Liver (tissue), 9 donors: ENCODE data around the gene TBC1D21. TPM values are rescaled to one million over a fixed set of nuclear protein-coding genes. Genes with fewer than 3 reads are reported as not detected.

Experiments used
- DNase-seq: peaks from one replicate; pipeline ENCODE4 v3.0.0-alpha.2; 2017; ENCODE audit warnings: low spot score
- H3K27ac ChIP-seq, 2 donors: one replicate each; pipeline ENCODE4 v1.7.0; 2013; ENCODE audit warnings: inconsistent platforms in 2 of 2, low read length in 2 of 2, control low read depth in 1 of 2, low read depth in 1 of 2, mild to moderate bottlenecking in 1 of 2
- H3K27me3 ChIP-seq, 4 donors: one replicate each; pipeline versions ENCODE4 v1.6.1 to v1.7.0; 2013; ENCODE audit warnings: low read length in 3 of 4, inconsistent platforms in 1 of 4, mild to moderate bottlenecking in 1 of 4, moderate library complexity in 1 of 4; ENCODE audit not compliant: control insufficient read depth in 4 of 4, insufficient read depth in 4 of 4
- H3K36me3 ChIP-seq, 4 donors: one replicate each; pipeline versions ENCODE4 v1.6.1 to v1.7.0; 2013; ENCODE audit warnings: low read length in 3 of 4, mild to moderate bottlenecking in 3 of 4, low read depth in 1 of 4, moderate library complexity in 1 of 4; ENCODE audit not compliant: control insufficient read depth in 4 of 4, insufficient read depth in 3 of 4
- H3K4me1 ChIP-seq, 4 donors: one replicate each; pipeline versions ENCODE4 v1.6.1 to v1.7.0; 2013; ENCODE audit warnings: low read length in 3 of 4, mild to moderate bottlenecking in 3 of 4, moderate library complexity in 1 of 4; ENCODE audit not compliant: control insufficient read depth in 4 of 4, insufficient read depth in 4 of 4
- H3K4me3 ChIP-seq, 3 donors: one replicate each; pipeline versions ENCODE4 v1.6.1 to v1.7.0; 2013; ENCODE audit warnings: low read length in 3 of 3, control low read depth in 1 of 3, low read depth in 1 of 3, mild to moderate bottlenecking in 1 of 3
- H3K9ac ChIP-seq, 2 donors: one replicate each; pipeline ENCODE4 v1.7.0; 2013; ENCODE audit warnings: low read length in 2 of 2, mild to moderate bottlenecking in 2 of 2, moderate library complexity in 2 of 2, control low read depth in 1 of 2, low read depth in 1 of 2
- H3K9me3 ChIP-seq, 4 donors: one replicate each; pipeline versions ENCODE4 v1.6.1 to v1.7.0; 2013; ENCODE audit warnings: low read length in 3 of 4; ENCODE audit not compliant: control insufficient read depth in 4 of 4
- ATF3 ChIP-seq: IDR thresholded peaks from 2 replicates; pipeline ENCODE4 v1.6.1; 2016; ENCODE audit warnings: antibody characterized with exemption
- EGR1 ChIP-seq, 2 donors: IDR thresholded peaks; 2 replicates each; pipeline ENCODE4 v1.6.1; 2016 to 2018; ENCODE audit warnings: antibody characterized with exemption in 2 of 2, low read depth in 2 of 2
- FOXA1 ChIP-seq: IDR thresholded peaks from 2 replicates; pipeline ENCODE4 v1.6.1; 2016; ENCODE audit warnings: antibody characterized with exemption
- FOXA2 ChIP-seq: IDR thresholded peaks from 2 replicates; pipeline ENCODE4 v1.6.1; 2016; ENCODE audit warnings: antibody characterized with exemption
- HNF4G ChIP-seq: IDR thresholded peaks from 2 replicates; pipeline ENCODE4 v1.6.1; 2016; ENCODE audit warnings: antibody characterized with exemption
- JUND ChIP-seq, 2 donors: IDR thresholded peaks; 2 replicates each; pipeline ENCODE4 v1.6.1; 2016; ENCODE audit warnings: antibody characterized with exemption in 2 of 2
- RAD21 ChIP-seq, 2 donors: IDR thresholded peaks; 2 replicates each; pipeline ENCODE4 v1.6.1; 2016; ENCODE audit warnings: antibody characterized with exemption in 2 of 2, mild to moderate bottlenecking in 2 of 2
- RXRA ChIP-seq, 2 donors: IDR thresholded peaks; 2 replicates each; pipeline ENCODE4 v1.6.1; 2017 to 2018; ENCODE audit warnings: antibody characterized with exemption in 2 of 2, mild to moderate bottlenecking in 1 of 2
- SP1 ChIP-seq: IDR thresholded peaks from 2 replicates; pipeline ENCODE4 v1.6.1; 2018; ENCODE audit warnings: antibody characterized with exemption, mild to moderate bottlenecking
- TAF1 ChIP-seq: conservative IDR thresholded peaks from 2 replicates; pipeline ENCODE4 v1.6.1; 2016; ENCODE audit warnings: antibody characterized with exemption, mild to moderate bottlenecking
- YY1 ChIP-seq: IDR thresholded peaks from 2 replicates; pipeline ENCODE4 v1.6.1; 2016; ENCODE audit warnings: antibody characterized with exemption, mild to moderate bottlenecking
- WGBS: extraction: QIAGEN DNeasy Blood & Tissue Kit; methylation state at CpG from one replicate; pipeline ENCODE4 v1.1.7; 2013; 5-methylcytosine and 5-hydroxymethylcytosine counted together
- polyA plus RNA-seq, 2 donors: library from polyadenylated mRNA; stranded (reverse) in 1 of 2; unstranded in 1 of 2; fragments of 200-250 nt in 1 of 2; fragments of >200 nt in 1 of 2; fragmentation: Nextera tagmentation in 1 of 2; extraction: Ambion mirVana in 1 of 2; gene quantifications; one replicate each; pipeline versions ENCODE4 v1.2.1 to v1.2.3, GENCODE V29; 2013 to 2015
- total RNA-seq, 2 donors: library from RNA; depleted of rRNA; stranded (reverse); fragments of >200 nt; gene quantifications; one replicate each; pipeline ENCODE4 v1.2.3, GENCODE V29; 2014
- TF ChIP-seq, protein P1 (sequence below): fragments of 150-350 bp; IDR thresholded peaks from 2 replicates; pipeline ENCODE4 v1.5.1; 2017; ENCODE audit warnings: improper control_type of control experiment, low read depth, low read length; ENCODE audit not compliant: missing input control
- TF ChIP-seq, protein P2 (sequence below): IDR thresholded peaks from 2 replicates; pipeline ENCODE4 v1.6.1; 2016; ENCODE audit warnings: antibody characterized with exemption
- TF ChIP-seq, protein P3 (sequence below): IDR thresholded peaks from 2 replicates; pipeline ENCODE4 v1.6.1; 2016; ENCODE audit warnings: antibody characterized with exemption
- donor health status: healthy.
- donor health status: healthy.
- donor health status: healthy.
- donor health status: healthy.
- donor health status: healthy.

The TBC1D21 gene
- total and polyA plus RNA-seq, 4 donors: not detected

- TF ChIP-seq TAF1: no peak
- TF ChIP-seq, protein P1, sequence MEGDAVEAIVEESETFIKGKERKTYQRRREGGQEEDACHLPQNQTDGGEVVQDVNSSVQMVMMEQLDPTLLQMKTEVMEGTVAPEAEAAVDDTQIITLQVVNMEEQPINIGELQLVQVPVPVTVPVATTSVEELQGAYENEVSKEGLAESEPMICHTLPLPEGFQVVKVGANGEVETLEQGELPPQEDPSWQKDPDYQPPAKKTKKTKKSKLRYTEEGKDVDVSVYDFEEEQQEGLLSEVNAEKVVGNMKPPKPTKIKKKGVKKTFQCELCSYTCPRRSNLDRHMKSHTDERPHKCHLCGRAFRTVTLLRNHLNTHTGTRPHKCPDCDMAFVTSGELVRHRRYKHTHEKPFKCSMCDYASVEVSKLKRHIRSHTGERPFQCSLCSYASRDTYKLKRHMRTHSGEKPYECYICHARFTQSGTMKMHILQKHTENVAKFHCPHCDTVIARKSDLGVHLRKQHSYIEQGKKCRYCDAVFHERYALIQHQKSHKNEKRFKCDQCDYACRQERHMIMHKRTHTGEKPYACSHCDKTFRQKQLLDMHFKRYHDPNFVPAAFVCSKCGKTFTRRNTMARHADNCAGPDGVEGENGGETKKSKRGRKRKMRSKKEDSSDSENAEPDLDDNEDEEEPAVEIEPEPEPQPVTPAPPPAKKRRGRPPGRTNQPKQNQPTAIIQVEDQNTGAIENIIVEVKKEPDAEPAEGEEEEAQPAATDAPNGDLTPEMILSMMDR: no peak
- no peak for TF ChIP-seq RXRA (IDR thresholded peaks at IDR 0.05)
- TF ChIP-seq, protein P2, sequence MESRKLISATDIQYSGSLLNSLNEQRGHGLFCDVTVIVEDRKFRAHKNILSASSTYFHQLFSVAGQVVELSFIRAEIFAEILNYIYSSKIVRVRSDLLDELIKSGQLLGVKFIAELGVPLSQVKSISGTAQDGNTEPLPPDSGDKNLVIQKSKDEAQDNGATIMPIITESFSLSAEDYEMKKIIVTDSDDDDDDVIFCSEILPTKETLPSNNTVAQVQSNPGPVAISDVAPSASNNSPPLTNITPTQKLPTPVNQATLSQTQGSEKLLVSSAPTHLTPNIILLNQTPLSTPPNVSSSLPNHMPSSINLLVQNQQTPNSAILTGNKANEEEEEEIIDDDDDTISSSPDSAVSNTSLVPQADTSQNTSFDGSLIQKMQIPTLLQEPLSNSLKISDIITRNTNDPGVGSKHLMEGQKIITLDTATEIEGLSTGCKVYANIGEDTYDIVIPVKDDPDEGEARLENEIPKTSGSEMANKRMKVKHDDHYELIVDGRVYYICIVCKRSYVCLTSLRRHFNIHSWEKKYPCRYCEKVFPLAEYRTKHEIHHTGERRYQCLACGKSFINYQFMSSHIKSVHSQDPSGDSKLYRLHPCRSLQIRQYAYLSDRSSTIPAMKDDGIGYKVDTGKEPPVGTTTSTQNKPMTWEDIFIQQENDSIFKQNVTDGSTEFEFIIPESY: no peak
- no peak for TF ChIP-seq ATF3
- TF ChIP-seq JUND (IDR thresholded peaks at IDR 0.05): no peak
- no peak for TF ChIP-seq EGR1 (IDR thresholded peaks at IDR 0.05; ENCODE audit: low read depth in 2 of 2)
- TF ChIP-seq FOXA2: no peak
- Histone ChIP-seq H3K9ac (no peak overlapping the region), H3K9me3 (no peaks in the 10 kb centered on the region), H3K27me3 (peaks cover 0 to 7% (median 1%) of the 10 kb centered on the region in 4 donors), H3K36me3 (no peaks in the 10 kb centered on the region), H3K4me3 (no peak overlapping the region), H3K4me1 (peaks cover 2 to 13% (median 6%) of the 10 kb centered on the region in 4 donors), H3K27ac (no peak overlapping the region)
- 71% methylated on average over 6 of the region's 6 CpGs for WGBS
- no peak for DNase-seq
These were observed 50.3 kb downstream of the TBC1D21 start for GRCh38 chr15:73923488-73924164.

- Histone ChIP-seq H3K4me3 (no peak overlapping the region), H3K4me1 (peaks cover 2 to 13% (median 6%) of the 10 kb centered on the region in 4 donors), H3K27ac (no peak overlapping the region), H3K36me3 (no peaks in the 10 kb centered on the region), H3K9ac (no peak overlapping the region), H3K9me3 (no peaks in the 10 kb centered on the region), H3K27me3 (peaks cover 0 to 11% (median 4%) of the 10 kb centered on the region in 4 donors)
- DNase-seq: no peak
- WGBS: 54% methylated on average over 12 of the region's 12 CpGs
- no peak for TF ChIP-seq SP1
- TF ChIP-seq, protein P3, sequence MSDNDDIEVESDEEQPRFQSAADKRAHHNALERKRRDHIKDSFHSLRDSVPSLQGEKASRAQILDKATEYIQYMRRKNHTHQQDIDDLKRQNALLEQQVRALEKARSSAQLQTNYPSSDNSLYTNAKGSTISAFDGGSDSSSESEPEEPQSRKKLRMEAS: no peak
These were observed 51.0 kb downstream of the TBC1D21 start for GRCh38 chr15:73924171-73924921.

DNA sequence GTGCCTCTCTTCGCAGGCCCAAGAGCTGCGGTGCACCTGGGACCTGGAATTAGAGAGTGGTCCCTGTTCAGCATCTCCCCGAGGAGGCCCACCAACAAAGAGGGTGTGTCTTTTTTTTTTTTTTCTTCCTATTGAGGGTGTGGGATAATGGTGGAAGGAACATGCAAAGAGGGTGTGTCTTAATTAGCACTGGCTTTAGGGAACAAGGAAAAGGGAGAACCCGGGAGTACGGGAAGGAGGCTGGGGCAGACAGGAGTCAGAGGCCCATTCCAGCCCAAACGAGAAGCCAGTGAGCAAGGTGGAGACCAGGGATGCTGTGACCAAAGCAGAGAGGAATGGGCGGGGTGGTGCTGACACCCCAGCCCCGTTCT lies 52.5 kb downstream of the TBC1D21 start:
- Histone ChIP-seq H3K4me3 (no peak overlapping the region), H3K27me3 (peaks cover 0 to 12% (median 4%) of the 10 kb centered on the region in 4 donors), H3K4me1 (peaks cover 2 to 13% (median 6%) of the 10 kb centered on the region in 4 donors), H3K36me3 (no peaks in the 10 kb centered on the region), H3K9me3 (no peaks in the 10 kb centered on the region), H3K9ac (no peak overlapping the region), H3K27ac (no peak overlapping the region)
- TF ChIP-seq RXRA (IDR thresholded peaks at IDR 0.05) (no peak), SP1 (no peak), ATF3 (no peak), RAD21 (IDR thresholded peaks at IDR 0.05) (no peak), FOXA1 (no peak), YY1 (no peak), HNF4G (no peak), EGR1 (IDR thresholded peaks at IDR 0.05; ENCODE audit: low read depth in 2 of 2) (no peak), JUND (IDR thresholded peaks at IDR 0.05) (no peak), FOXA2 (no peak), TAF1 (no peak)
- TF ChIP-seq, protein P3: no peak
- TF ChIP-seq, protein P1: no peak
- TF ChIP-seq, protein P2: no peak
- WGBS: 80% methylated on average over 8 of the region's 8 CpGs
- no peak for DNase-seq
